Measurements from ENCODE around the gene HGFAC. TPM values are rescaled to one million over a fixed set of nuclear protein-coding genes. Genes with fewer than 3 reads are reported as not detected.

HGFAC gene
- total RNA-seq, 2 experiments from 2014 or later = not detected

DNA sequence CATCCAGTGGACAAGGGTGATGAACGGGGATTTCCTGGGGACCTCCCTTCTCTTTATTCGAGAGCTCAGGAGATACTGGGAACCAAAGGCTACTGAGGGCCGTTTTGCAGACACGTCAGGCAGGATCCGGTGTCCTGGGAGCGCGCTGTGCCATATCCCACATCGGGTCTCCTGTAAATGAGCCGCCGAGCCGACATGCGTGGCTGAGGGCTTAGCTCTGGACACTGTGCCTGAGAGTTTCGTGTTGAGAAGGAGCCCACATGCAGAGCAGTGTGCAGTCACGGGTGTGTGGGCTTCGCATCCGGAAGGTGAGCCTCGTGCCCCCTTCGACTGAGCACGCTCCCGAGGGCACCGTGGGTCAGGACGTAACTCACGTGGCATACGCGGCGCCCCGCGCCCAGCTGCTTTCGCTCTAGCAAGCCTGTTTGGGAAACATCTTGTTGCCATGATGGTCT, 28.5 kb upstream of the HGFAC start:
- H3K4me1 Mint-ChIP-seq = no peaks in the 10 kb centered on the region
- intact Hi-C loops (cut with DNase I, micrococcal nuclease) = no loop called here
- ChIA-PET POLR2A (no interaction called here), CTCF (no interaction called here)
- H3K27me3 Mint-ChIP-seq = no peaks in the 10 kb centered on the region
- H3K36me3 Mint-ChIP-seq (ENCODE audit: low read depth) = no peaks in the 10 kb centered on the region
- H3K4me3 Mint-ChIP-seq = no peak overlapping the region
- no peak for ATAC-seq
- no peaks in the 10 kb centered on the region for H3K9me3 Mint-ChIP-seq (ENCODE audit: low read depth)
- no peak for DNase-seq
- no peak overlapping the region for H3K27ac Mint-ChIP-seq

DNA sequence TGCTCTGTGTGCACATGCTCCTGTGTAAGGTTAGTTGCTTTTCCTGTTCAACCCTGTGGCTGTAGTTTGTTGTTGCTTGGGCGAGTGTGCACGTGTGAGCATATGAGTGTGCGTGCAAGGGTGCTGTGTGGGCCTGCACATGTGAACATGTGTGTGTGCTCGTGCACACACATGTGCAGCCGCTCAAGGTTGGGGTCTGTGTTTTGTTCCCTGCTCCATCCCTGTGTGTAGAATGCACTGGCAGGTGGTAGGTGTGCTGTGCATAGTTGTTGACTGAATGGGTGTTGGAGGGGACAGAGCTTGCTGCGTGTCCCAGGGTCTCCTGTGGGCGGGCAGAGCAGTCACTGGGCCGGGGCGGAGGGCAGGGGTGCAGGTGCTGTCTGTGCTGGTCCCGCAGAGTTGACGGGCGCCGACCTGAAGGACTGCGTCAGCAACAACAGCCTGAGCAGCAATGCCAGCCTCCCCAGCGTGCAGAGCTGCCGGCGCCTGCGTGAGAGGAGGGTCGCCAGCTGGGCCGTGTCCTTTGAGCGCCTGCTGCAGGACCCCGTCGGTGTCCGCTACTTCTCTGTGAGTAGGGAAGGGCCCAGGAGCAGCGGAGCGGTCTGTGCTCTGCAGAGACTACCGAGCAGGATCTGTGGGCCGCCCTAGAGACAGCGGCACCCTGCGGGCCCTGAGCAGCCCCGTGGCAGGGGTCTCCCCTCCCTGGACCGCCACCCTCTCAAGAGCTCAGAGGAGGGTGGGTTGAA, 27.9 kb upstream of the HGFAC start:
- ATAC-seq = no peak
- no peaks in the 10 kb centered on the region for H3K27me3 Mint-ChIP-seq
- ChIA-PET CTCF (interaction anchor here (0.6 to 0.7 kb wide), 2 partner anchors 14 to 68 kb away, joined by 3 read pairs; no protein-coding TSS in a partner anchor), POLR2A (no interaction called here)
- no peaks in the 10 kb centered on the region for H3K9me3 Mint-ChIP-seq (ENCODE audit: low read depth)
- H3K4me3 Mint-ChIP-seq = no peak overlapping the region
- H3K36me3 Mint-ChIP-seq (ENCODE audit: low read depth) = no peaks in the 10 kb centered on the region
- DNase-seq = no peak
- H3K27ac Mint-ChIP-seq = no peak overlapping the region
- no peaks in the 10 kb centered on the region for H3K4me1 Mint-ChIP-seq
- intact Hi-C loops (cut with DNase I, micrococcal nuclease) = no loop called here

DNA sequence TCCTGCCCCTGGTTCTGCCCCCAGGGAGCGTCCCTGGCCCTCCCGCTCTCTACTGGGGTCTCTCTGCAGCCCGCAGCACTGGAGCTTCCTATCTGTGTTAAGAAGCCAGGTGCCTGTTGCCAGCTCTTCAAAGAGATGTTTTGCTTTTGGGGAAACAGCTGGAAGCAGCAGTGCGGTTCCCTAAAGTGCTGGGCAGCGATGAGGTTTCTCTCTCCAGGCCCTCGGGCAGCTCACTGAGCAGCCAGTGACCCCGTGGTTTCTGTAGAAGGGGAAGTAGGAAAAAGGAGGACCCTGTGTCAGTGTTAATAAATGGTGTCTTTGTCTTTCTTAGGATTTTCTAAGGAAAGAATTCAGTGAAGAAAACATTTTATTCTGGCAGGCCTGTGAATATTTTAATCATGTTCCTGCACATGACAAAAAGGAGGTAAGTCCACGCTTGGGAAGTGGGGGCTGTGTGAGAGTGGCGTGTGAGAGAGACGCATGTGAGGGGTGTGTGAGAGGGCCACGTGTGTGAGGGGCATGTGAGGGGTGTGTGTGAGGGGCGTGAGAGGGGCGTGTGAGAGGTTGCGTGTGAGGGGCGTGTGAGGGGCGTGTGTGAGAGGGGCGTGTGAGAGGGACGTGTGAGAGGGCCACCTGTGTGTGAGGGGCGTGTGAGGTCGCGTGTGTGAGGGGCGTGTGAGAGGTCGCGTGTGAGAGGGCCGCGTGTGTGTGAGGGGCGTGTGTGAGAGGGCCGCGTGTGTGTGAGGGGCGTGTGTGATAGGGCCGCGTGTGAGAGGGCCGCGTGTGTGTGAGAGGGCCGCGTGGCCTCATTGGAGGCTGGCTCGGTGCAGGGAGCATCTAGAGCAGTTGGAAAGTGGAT, 27.1 kb upstream of the HGFAC start:
- ChIA-PET POLR2A (no interaction called here), CTCF (interaction anchor here (0.6 to 0.7 kb wide), 2 partner anchors 13 to 68 kb away, joined by 3 read pairs; no protein-coding TSS in a partner anchor)
- no peak for ATAC-seq
- H3K9me3 Mint-ChIP-seq (ENCODE audit: low read depth) = no peaks in the 10 kb centered on the region
- no peaks in the 10 kb centered on the region for H3K36me3 Mint-ChIP-seq (ENCODE audit: low read depth)
- no peaks in the 10 kb centered on the region for H3K4me1 Mint-ChIP-seq
- intact Hi-C loops (cut with DNase I, micrococcal nuclease) = no loop called here
- no peak overlapping the region for H3K4me3 Mint-ChIP-seq
- DNase-seq = no peak
- H3K27ac Mint-ChIP-seq = no peak overlapping the region
- H3K27me3 Mint-ChIP-seq = no peaks in the 10 kb centered on the region

DNA sequence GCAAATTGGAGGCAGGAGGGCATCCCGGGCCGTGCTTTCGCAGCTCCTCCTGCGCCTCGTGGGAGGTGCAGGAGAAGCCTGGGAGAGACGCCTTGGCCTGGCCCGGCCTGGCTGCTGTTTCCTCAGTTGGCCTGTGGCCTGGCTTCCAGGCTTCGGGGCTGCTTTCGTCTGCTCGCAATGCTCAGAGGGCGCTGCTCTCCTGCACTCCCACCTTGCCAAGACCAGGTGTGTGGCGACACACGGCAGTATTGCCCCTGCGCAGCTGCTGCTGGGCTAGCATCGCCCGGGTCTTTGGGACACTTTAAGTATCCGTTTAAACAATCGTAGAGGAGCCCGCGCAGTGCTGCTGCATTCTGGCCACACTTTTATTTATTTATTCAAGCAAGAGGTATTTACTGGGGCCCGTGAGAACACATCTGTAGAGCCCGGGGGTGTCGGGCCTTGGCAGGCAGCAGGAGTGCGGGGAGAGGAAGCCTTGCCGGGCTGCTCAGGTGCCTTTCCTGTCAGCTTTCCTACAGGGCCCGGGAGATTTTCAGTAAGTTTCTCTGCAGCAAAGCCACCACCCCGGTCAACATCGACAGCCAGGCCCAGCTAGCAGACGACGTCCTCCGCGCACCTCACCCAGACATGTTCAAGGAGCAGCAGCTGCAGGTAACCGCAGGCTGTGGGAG, 26.2 kb upstream of the HGFAC start:
- no peak for ATAC-seq
- no peaks in the 10 kb centered on the region for H3K9me3 Mint-ChIP-seq (ENCODE audit: low read depth)
- H3K27ac Mint-ChIP-seq = no peak overlapping the region
- CTCF ChIA-PET = interaction anchor here (0.6 kb wide), 1 partner anchor 553 kb away, joined by 3 read pairs; no protein-coding TSS in a partner anchor
- no peaks in the 10 kb centered on the region for H3K36me3 Mint-ChIP-seq (ENCODE audit: low read depth)
- DNase-seq = no peak
- H3K4me1 Mint-ChIP-seq = no peaks in the 10 kb centered on the region
- intact Hi-C loops (cut with DNase I, micrococcal nuclease) = no loop called here
- no peak overlapping the region for H3K4me3 Mint-ChIP-seq
- H3K27me3 Mint-ChIP-seq = no peaks in the 10 kb centered on the region
- POLR2A ChIA-PET = no interaction called here

DNA sequence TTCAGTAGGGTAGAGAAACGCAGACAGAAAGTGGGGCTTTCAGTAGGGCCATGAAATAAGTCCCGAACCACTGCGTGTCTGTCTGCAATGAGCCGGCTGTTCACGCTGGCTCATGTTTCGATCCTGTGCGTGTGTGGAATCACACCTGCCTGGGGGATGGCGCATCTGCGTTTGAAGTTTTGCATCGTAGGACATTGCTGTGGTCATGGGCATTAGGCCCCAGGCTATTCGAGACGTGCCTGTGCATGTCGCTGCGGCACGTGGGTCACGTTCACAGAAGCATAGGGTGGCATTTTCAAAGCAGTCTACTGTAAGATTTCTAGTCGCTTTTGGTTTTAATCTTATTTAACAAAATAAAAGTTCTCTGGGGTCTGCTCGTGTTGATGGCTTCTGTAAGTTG, 25.5 kb upstream of the HGFAC start:
- CTCF ChIA-PET = no interaction called here
- POLR2A ChIA-PET = no interaction called here
- ATAC-seq = no peak

DNA sequence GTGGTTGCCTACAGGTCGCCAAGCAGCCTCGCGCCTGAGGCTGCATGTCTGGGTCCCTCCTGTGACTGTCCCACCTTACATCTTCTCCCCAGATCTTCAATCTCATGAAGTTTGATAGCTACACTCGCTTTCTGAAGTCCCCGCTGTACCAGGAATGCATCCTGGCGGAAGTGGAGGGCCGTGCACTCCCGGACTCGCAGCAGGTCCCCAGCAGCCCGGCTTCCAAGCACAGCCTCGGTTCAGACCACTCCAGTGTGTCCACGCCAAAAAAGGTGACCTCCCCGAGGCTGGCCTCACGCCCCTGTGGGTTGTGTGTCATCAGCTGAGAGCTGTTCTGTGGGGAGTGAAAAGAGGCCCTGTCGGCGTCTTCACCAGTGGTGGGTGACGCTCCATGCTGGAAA, 24.9 kb upstream of the HGFAC start:
- ChIA-PET CTCF (no interaction called here), POLR2A (no interaction called here)
- no peak for DNase-seq
- no peaks in the 10 kb centered on the region for H3K36me3 Mint-ChIP-seq (ENCODE audit: low read depth)
- no peaks in the 10 kb centered on the region for H3K9me3 Mint-ChIP-seq (ENCODE audit: low read depth)
- no peaks in the 10 kb centered on the region for H3K4me1 Mint-ChIP-seq
- intact Hi-C loops (cut with DNase I, micrococcal nuclease) = no loop called here
- no peaks in the 10 kb centered on the region for H3K27me3 Mint-ChIP-seq
- no peak for ATAC-seq
- no peak overlapping the region for H3K27ac Mint-ChIP-seq
- H3K4me3 Mint-ChIP-seq = no peak overlapping the region

More for the DNA sequence above, 25.5 kb upstream of the HGFAC start:
- DNase-seq = no peak
- Mint-ChIP-seq H3K27ac (no peak overlapping the region), H3K27me3 (no peaks in the 10 kb centered on the region), H3K9me3 (ENCODE audit: low read depth) (no peaks in the 10 kb centered on the region), H3K4me3 (no peak overlapping the region), H3K36me3 (ENCODE audit: low read depth) (no peaks in the 10 kb centered on the region), H3K4me1 (no peaks in the 10 kb centered on the region)
- intact Hi-C loops (cut with DNase I, micrococcal nuclease) = no loop called here

DNA sequence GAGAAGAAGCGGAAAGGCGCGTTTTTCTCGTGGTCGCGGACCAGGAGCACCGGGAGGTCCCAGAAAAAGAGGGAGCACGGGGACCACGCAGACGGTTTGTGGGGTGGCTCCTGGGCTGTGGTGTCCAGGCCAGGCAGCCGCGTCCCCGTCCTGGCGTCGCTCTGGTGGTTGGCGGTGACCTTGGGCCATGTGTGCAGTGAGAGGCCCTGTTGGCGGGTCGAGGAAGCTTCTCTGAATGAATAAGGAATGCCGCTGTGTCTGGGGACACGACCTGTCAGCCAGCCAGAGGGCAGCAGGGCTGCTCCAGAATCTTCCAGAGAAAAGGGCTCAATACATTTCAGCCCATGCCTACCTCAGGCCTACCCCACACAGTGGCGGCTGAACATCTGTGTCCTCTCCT, 24.3 kb upstream of the HGFAC start:
- Mint-ChIP-seq H3K27ac (no peak overlapping the region), H3K27me3 (no peaks in the 10 kb centered on the region), H3K36me3 (ENCODE audit: low read depth) (no peaks in the 10 kb centered on the region), H3K9me3 (ENCODE audit: low read depth) (no peaks in the 10 kb centered on the region), H3K4me3 (no peak overlapping the region), H3K4me1 (no peaks in the 10 kb centered on the region)
- intact Hi-C loops (cut with DNase I, micrococcal nuclease) = no loop called here
- ChIA-PET CTCF (no interaction called here), POLR2A (no interaction called here)
- ATAC-seq = no peak
- no peak for DNase-seq

DNA sequence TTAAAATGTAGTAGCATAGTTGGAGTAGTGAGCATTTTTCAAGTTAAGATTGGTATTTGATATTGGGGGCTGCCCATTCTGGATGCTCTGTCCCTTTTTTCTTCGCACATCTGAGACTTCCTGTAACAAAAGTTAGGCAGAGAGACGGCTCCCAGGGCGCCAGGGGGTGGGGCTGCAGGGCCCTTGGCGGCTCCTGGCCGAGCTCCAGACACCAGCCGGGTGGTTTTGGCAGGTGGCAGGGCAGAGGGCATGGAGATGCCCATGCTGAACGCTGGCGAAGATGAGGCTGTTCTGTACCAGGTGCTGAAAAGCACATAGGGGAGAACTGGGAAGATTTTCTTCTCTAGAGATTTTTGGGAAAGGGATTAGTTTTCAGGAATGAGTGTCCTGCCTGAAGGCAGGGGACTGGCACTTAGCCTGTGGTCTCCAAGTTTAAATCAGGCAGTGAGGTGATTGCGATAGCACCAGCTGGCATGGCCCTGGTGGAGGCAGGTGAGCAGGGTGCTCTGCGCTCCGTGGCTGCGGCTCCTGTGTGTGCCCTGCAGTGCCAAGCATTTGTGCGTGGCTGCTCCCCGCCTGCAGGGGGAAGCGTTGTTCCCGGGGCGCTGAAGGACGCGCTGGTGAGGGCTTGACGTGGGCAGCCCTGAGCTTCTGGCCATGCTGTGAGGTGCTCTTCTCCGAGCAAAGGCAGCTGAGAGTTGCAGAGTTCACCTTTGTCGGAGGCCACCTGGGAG, 23.6 kb upstream of the HGFAC start:
- Mint-ChIP-seq H3K4me1 (no peaks in the 10 kb centered on the region), H3K27me3 (no peaks in the 10 kb centered on the region), H3K27ac (no peak overlapping the region), H3K9me3 (ENCODE audit: low read depth) (no peaks in the 10 kb centered on the region), H3K4me3 (no peak overlapping the region), H3K36me3 (ENCODE audit: low read depth) (no peaks in the 10 kb centered on the region)
- CTCF ChIA-PET = no interaction called here
- intact Hi-C loops (cut with DNase I, micrococcal nuclease) = no loop called here
- DNase-seq = no peak
- peak; percentile 42 for ATAC-seq
- POLR2A ChIA-PET = no interaction called here

DNA sequence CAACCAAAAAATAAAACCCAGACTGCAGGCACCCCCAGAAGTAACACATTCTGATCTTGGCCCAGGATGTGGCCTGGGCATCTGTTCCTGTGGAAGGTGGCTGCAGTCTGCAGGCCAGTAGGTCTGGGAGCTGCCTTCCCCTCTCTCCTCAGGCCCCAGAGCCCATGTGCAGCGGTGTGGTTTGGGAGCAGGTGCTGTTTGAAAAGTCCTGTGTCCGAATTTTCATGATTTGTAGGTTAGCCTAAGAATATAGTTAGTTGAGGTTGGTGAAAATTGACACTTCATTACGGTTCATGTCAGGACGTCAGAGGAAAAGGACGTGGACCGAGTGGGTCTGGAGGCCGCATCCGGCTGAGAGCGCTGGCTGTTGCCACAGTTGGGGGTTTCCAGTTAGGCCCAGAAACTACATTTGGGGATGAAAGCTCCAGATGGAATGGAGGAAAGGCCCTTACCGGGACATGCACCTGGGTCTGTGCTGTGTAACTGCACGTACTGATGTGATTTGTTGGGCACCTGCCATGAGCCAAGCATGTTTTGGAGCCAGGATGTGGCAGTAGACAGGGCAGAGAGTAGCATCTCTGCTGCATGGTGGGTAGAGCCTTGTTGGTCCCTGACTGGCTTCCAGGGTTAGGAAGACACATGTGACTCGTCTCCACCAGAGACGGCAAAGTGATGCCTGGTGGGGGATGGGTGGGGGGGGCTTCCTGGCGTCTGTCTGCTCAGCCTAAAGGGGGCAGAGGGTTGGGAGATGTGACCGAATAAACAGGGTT, 21.7 kb upstream of the HGFAC start:
- H3K4me3 Mint-ChIP-seq = no peak overlapping the region
- intact Hi-C loops (cut with DNase I, micrococcal nuclease) = no loop called here
- ChIA-PET CTCF (no interaction called here), POLR2A (interaction anchor here (0.6 kb wide), 1 partner anchor 49 kb away, joined by 3 read pairs; no protein-coding TSS in a partner anchor)
- H3K36me3 Mint-ChIP-seq (ENCODE audit: low read depth) = no peaks in the 10 kb centered on the region
- H3K9me3 Mint-ChIP-seq (ENCODE audit: low read depth) = no peaks in the 10 kb centered on the region
- no peak overlapping the region for H3K27ac Mint-ChIP-seq
- H3K27me3 Mint-ChIP-seq = no peaks in the 10 kb centered on the region
- ATAC-seq = no peak
- no peak for DNase-seq
- no peaks in the 10 kb centered on the region for H3K4me1 Mint-ChIP-seq

DNA sequence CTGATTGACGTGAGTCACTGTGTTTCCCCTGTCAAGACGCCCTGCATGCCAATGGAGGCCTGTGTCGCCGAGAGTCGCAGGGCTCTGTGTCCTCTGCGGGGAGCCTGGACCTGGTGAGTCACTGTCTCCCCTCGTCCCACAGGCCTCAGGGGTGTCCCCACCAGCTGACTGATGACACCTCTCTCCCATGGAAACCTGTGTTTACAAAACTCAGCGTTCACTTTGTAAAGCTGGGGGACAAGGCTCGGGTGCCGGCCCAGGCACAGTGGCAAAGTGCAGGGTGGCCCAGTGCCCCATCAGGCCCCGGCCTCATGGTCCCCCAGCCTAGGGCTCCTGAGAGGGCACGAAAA, 21.2 kb upstream of the HGFAC start:
- no peaks in the 10 kb centered on the region for H3K4me1 Mint-ChIP-seq
- no peaks in the 10 kb centered on the region for H3K9me3 Mint-ChIP-seq (ENCODE audit: low read depth)
- H3K36me3 Mint-ChIP-seq (ENCODE audit: low read depth) = no peaks in the 10 kb centered on the region
- DNase-seq = no peak
- ChIA-PET CTCF (no interaction called here), POLR2A (no interaction called here)
- no peaks in the 10 kb centered on the region for H3K27me3 Mint-ChIP-seq
- intact Hi-C loops (cut with DNase I, micrococcal nuclease) = no loop called here
- H3K27ac Mint-ChIP-seq = no peak overlapping the region
- no peak for ATAC-seq
- H3K4me3 Mint-ChIP-seq = no peak overlapping the region

DNA sequence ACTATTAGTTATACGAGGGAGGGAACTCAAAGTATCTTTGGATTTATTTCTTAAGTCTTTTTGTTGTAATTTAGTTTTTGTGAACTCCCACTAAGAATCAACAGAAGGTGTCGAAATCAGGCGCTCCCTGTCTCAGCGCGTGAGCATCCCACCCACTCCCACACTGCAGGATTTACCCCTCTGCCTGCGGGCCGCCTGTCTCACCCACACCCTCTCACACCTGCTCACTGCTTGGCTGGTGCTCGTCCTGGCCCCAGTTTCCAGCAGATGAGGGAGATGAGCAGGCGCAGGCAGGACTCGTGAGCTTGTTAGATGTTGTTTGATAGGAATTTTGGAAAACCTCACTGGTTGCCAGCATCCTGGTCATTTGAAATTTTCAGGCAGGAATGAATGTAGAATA, 20.8 kb upstream of the HGFAC start:
- POLR2A ChIA-PET = no interaction called here
- Mint-ChIP-seq H3K27ac (no peak overlapping the region), H3K9me3 (ENCODE audit: low read depth) (no peaks in the 10 kb centered on the region), H3K27me3 (no peaks in the 10 kb centered on the region), H3K4me1 (no peaks in the 10 kb centered on the region), H3K4me3 (no peak overlapping the region), H3K36me3 (ENCODE audit: low read depth) (no peaks in the 10 kb centered on the region)
- ATAC-seq (no peak), DNase-seq (no peak)
- intact Hi-C loops (cut with DNase I, micrococcal nuclease) = no loop called here
- CTCF ChIA-PET = no interaction called here

All from activated CD4-positive, alpha-beta T cell treated with anti-CD3 and anti-CD28 coated beads for 36 hours (primary cell).